ENCODE measurements around the gene SMPDL3A. TPM values are rescaled to one million over a fixed set of nuclear protein-coding genes. Genes with fewer than 3 reads are reported as not detected.

Gene SMPDL3A
- total and polyA plus RNA-seq, 2 of the 13 experiments (the other 11 are each of a cell fraction or from before 2014, with no cell fraction given), result 7.8 to 17.3 TPM

- no peak for TF ChIP-seq CBX2 (IDR thresholded peaks at IDR 0.05; ENCODE audit: low read depth, low read length)
- TF ChIP-seq CBX2 (CRISPR knock-in tag; IDR thresholded peaks at IDR 0.05; ENCODE audit: low read depth), result no peak
- TF ChIP-seq KLF6 (CRISPR knock-in tag; IDR thresholded peaks at IDR 0.05), result 0 out of 2 replicates have a peak, but pooled peaks have one; percentile 9
- 0 out of 2 replicates have a peak, but pooled peaks have one; percentile 1 for TF ChIP-seq GABPB1 (CRISPR knock-in tag; IDR thresholded peaks at IDR 0.05)
- no peak for TF ChIP-seq HCFC1 (IDR thresholded peaks at IDR 0.05; ENCODE audit: low read depth, low read length)
- TF ChIP-seq GLI4 (CRISPR knock-in tag; IDR thresholded peaks at IDR 0.05; ENCODE audit: borderline replicate concordance), result 0 out of 2 replicates have a peak, but pooled peaks have one; percentile 28
- TF ChIP-seq TOE1 (CRISPR knock-in tag; IDR thresholded peaks at IDR 0.05), result 0 out of 2 replicates have a peak, but pooled peaks have one; percentile 1
- peak; percentile 84 for TF ChIP-seq ZBTB40 (IDR thresholded peaks at IDR 0.05)
- TF ChIP-seq ZBTB40 (CRISPR knock-in tag; IDR thresholded peaks at IDR 0.05), result peak; percentile 98
- Histone ChIP-seq H3K27ac (ENCODE audit: extremely low read length, insufficient read depth, low read length) (peak overlapping the region; percentile 69), H2AFZ (ENCODE audit: low read length) (no peak overlapping the region), H3K4me2 (ENCODE audit: low read depth, low read length) (peak overlapping the region; percentile 55), H3K9me3 (ENCODE audit: low read length) (no peaks in the 10 kb centered on the region), H4K20me1 (ENCODE audit: insufficient read depth, low read length) (no peaks in the 10 kb centered on the region), H3K4me3 (replicated peaks in 1 of 3; ENCODE audit: insufficient read depth in 1 of 3, low read depth in 2 of 3, low read length in 3 of 3) (no peak overlapping the region), H3K79me2 (ENCODE audit: insufficient read depth, low read length) (no peaks in the 10 kb centered on the region), H3K9ac (ENCODE audit: insufficient read depth, low read depth, low read length) (peak overlapping the region; percentile 10; the same call in 1 of the 2 replicates), H3K27me3 (ENCODE audit: control insufficient read depth in 1 of 2, insufficient read depth in 2 of 2, low read length in 2 of 2) (no peaks in the 10 kb centered on the region), H3K36me3 (replicated peaks in 1 of 2; ENCODE audit: control insufficient read depth in 1 of 2, insufficient read depth in 2 of 2, low read length in 2 of 2) (no peaks in the 10 kb centered on the region), H3K4me1 (ENCODE audit: insufficient read depth, low read length) (peaks cover 66% of the 10 kb centered on the region)
- ATAC-seq (no peak), FAIRE-seq (no peak), DNase-seq (ENCODE audit: low spot score) (no peak)
- intact Hi-C loops (cut with micrococcal nuclease; ENCODE audit: unreplicated experiment), result no loop called here
- WGBS (ENCODE audit: low lambda C conversion rate), result 98% methylated on average over 3 of the region's 3 CpGs
- POLR2A ChIA-PET, result interaction anchor here (0.7 to 5.9 kb wide), 5 partner anchors 8 to 326 kb away, joined by 3 to 177 read pairs (median 4); partner anchors contain the start of genes SERINC1 and SMPDL3A
- CTCF ChIA-PET (ENCODE audit: low intra/inter-chr PET ratio, low total read pairs), result interaction anchor here (1.3 kb wide), 1 partner anchor 8 kb away, joined by 4 read pairs; the partner anchor contains the start of gene SMPDL3A
- no TSS peak for BruUV-seq (replicated peaks)
- in situ Hi-C loops (cut with HindIII; ENCODE audit: extremely low pct_ligation_motif_present, low pct_unique_long_range_greater_than_20kb), result no loop called here
Measured at GRCh38 chr6:122797537-122797936, 8.5 kb downstream of the SMPDL3A start.
